Measurements from ENCODE around the gene CNOT6. TPM values are rescaled to one million over a fixed set of nuclear protein-coding genes. Genes with fewer than 3 reads are reported as not detected.

CNOT6 gene
- total RNA-seq, 4 donors from 2014 or later: 4.1 to 12.0 (median 6.4) TPM

- DNase-seq (no peak), ATAC-seq (no peak)
- intact Hi-C loops (cut with DNase I; ENCODE audit: low total_unique reads): no loop called here
- no peak overlapping the region for H3K27ac ChIP-seq
- in situ Hi-C loops (cut with MboI; ENCODE audit: low sequenced_read_pairs in 4 of 4): no loop called here
- H3K4me1 ChIP-seq: no peaks in the 10 kb centered on the region
- TF ChIP-seq CTCF (IDR thresholded peaks at IDR 0.05 in 4 of 5, conservative IDR thresholded peaks at IDR 0.05 in 1 of 5) (no peak), POLR2A (IDR thresholded peaks at IDR 0.05) (no peak)
- H3K9me3 ChIP-seq: no peaks in the 10 kb centered on the region
- H3K27me3 ChIP-seq: peaks cover 6 to 19% (median 13%) of the 10 kb centered on the region in 3 donors
- no peaks in the 10 kb centered on the region for H3K36me3 ChIP-seq
- H3K4me3 ChIP-seq: no peak overlapping the region
These were observed 101.4 kb downstream of the CNOT6 start for GRCh38 chr5:180595381-180596114.

- H3K27me3 ChIP-seq: peaks cover 0 to 12% (median 8%) of the 10 kb centered on the region in 3 donors
- DNase-seq (no peak), ATAC-seq (no peak)
- no peak for TF ChIP-seq POLR2A (IDR thresholded peaks at IDR 0.05)
- TF ChIP-seq CTCF (IDR thresholded peaks at IDR 0.05 in 4 of 5, conservative IDR thresholded peaks at IDR 0.05 in 1 of 5): no peak
- intact Hi-C loops (cut with DNase I; ENCODE audit: low total_unique reads) (no loop called here), in situ Hi-C loops (cut with MboI; ENCODE audit: low sequenced_read_pairs in 4 of 4) (no loop called here)
- H3K4me3 ChIP-seq: no peak overlapping the region
- no peak overlapping the region for H3K27ac ChIP-seq
- no peaks in the 10 kb centered on the region for H3K36me3 ChIP-seq
- no peaks in the 10 kb centered on the region for H3K4me1 ChIP-seq
- H3K9me3 ChIP-seq: no peaks in the 10 kb centered on the region
These were observed 102.0 kb downstream of the CNOT6 start for GRCh38 chr5:180596115-180596667.

GRCh38 chr5:180596668-180597231, 102.6 kb downstream of the CNOT6 start:
- H3K4me3 ChIP-seq: no peak overlapping the region
- intact Hi-C loops (cut with DNase I; ENCODE audit: low total_unique reads) (no loop called here), in situ Hi-C loops (cut with MboI; ENCODE audit: low sequenced_read_pairs in 4 of 4) (no loop called here)
- no peaks in the 10 kb centered on the region for H3K4me1 ChIP-seq
- H3K9me3 ChIP-seq: no peaks in the 10 kb centered on the region
- TF ChIP-seq POLR2A (IDR thresholded peaks at IDR 0.05) (no peak), CTCF (IDR thresholded peaks at IDR 0.05 in 4 of 5, conservative IDR thresholded peaks at IDR 0.05 in 1 of 5) (no peak)
- H3K27ac ChIP-seq: no peak overlapping the region
- peaks cover 0 to 8% (median 3%) of the 10 kb centered on the region in 3 donors for H3K27me3 ChIP-seq
- ATAC-seq (no peak), DNase-seq (no peak)
- no peaks in the 10 kb centered on the region for H3K36me3 ChIP-seq

- Histone ChIP-seq H3K4me3 (no peak overlapping the region), H3K27ac (no peak overlapping the region), H3K27me3 (no peaks in the 10 kb centered on the region), H3K9me3 (no peaks in the 10 kb centered on the region), H3K36me3 (no peaks in the 10 kb centered on the region), H3K4me1 (no peaks in the 10 kb centered on the region)
- no peak for DNase-seq
- in situ Hi-C loops (cut with MboI; ENCODE audit: low sequenced_read_pairs in 4 of 4): no loop called here
- intact Hi-C loops (cut with DNase I; ENCODE audit: low total_unique reads): no loop called here
- no peak for TF ChIP-seq POLR2A (IDR thresholded peaks at IDR 0.05)
- TF ChIP-seq CTCF (IDR thresholded peaks at IDR 0.05 in 4 of 5, conservative IDR thresholded peaks at IDR 0.05 in 1 of 5): no peak
- no peak for ATAC-seq
These were observed 104.1 kb downstream of the CNOT6 start for GRCh38 chr5:180598316-180598701.
